ENCODE measurements around the gene CAMTA1. TPM values are rescaled to one million over a fixed set of nuclear protein-coding genes. Genes with fewer than 3 reads are reported as not detected.

CAMTA1 gene
- total RNA-seq, 1 experiment from 2014 or later = 50.3 TPM

DNA sequence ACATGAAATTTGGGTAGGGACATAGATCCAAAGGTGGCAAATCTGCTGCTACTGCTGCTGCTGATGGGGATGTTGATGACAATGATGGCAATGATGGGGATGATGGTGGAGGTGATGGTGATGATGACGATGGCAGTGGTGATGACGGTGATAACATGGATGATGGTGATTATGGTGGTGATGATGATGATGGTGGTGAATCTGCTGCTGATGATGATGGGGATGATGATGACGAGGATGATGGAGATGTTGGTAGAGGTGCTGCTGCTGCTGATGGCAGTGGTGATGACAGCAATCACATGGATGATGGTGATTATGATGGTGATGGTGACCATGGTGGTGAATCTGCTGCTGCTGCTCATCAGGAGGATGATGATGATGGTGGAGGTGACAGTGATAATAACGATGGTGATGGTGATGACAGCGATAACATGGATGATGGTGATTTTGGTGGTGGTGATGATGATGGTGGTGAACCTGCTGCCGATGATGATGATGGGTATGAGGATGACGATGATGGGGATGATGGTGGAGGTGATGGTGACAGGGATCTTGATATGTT lies 644.9 kb downstream of the CAMTA1 start:
- Mint-ChIP-seq H3K9me3 (ENCODE audit: low read depth, unreplicated experiment) (no peaks in the 10 kb centered on the region), H3K27me3 (ENCODE audit: unreplicated experiment) (peaks cover 12% of the 10 kb centered on the region), H3K4me1 (ENCODE audit: low read depth, unreplicated experiment) (no peaks in the 10 kb centered on the region), H3K36me3 (ENCODE audit: insufficient read depth, unreplicated experiment) (no peaks in the 10 kb centered on the region), H3K27ac (ENCODE audit: unreplicated experiment) (no peak overlapping the region), H3K4me3 (ENCODE audit: low read depth, unreplicated experiment) (no peak overlapping the region)
- no TSS peak for BruUV-seq (replicated peaks)
- DNase-seq = no peak
- intact Hi-C loops (cut with micrococcal nuclease; ENCODE audit: unreplicated experiment) = no loop called here
- CTCF ChIA-PET = no interaction called here
- TF ChIP-seq, protein P1, sequence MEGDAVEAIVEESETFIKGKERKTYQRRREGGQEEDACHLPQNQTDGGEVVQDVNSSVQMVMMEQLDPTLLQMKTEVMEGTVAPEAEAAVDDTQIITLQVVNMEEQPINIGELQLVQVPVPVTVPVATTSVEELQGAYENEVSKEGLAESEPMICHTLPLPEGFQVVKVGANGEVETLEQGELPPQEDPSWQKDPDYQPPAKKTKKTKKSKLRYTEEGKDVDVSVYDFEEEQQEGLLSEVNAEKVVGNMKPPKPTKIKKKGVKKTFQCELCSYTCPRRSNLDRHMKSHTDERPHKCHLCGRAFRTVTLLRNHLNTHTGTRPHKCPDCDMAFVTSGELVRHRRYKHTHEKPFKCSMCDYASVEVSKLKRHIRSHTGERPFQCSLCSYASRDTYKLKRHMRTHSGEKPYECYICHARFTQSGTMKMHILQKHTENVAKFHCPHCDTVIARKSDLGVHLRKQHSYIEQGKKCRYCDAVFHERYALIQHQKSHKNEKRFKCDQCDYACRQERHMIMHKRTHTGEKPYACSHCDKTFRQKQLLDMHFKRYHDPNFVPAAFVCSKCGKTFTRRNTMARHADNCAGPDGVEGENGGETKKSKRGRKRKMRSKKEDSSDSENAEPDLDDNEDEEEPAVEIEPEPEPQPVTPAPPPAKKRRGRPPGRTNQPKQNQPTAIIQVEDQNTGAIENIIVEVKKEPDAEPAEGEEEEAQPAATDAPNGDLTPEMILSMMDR (IDR thresholded peaks at IDR 0.05; ENCODE audit: unreplicated experiment) = no peak

DNA sequence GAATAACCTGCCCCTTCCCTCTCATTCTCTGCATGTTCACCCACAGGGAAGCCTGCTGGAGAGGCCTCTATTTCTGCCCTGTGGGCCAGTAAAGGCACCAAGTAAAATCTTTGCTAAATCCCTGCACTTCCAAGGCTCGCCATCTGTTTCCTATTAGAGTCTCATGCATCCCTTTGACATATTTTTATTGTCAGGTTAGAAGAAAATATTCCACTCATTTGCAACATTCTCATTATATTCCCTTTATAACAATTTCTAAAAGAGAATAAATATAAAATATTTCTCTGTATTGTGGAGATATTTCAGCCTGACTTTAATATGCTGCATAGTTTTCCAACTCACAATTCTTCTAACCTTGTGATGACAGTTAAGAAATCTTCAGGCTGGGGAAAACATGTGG lies 645.4 kb downstream of the CAMTA1 start:
- intact Hi-C loops (cut with micrococcal nuclease; ENCODE audit: unreplicated experiment) = no loop called here
- Mint-ChIP-seq H3K27me3 (ENCODE audit: unreplicated experiment) (peaks cover 10% of the 10 kb centered on the region), H3K9me3 (ENCODE audit: low read depth, unreplicated experiment) (no peaks in the 10 kb centered on the region), H3K4me1 (ENCODE audit: low read depth, unreplicated experiment) (no peaks in the 10 kb centered on the region), H3K27ac (ENCODE audit: unreplicated experiment) (no peak overlapping the region), H3K36me3 (ENCODE audit: insufficient read depth, unreplicated experiment) (no peaks in the 10 kb centered on the region), H3K4me3 (ENCODE audit: low read depth, unreplicated experiment) (no peak overlapping the region)
- no TSS peak for BruUV-seq (replicated peaks)
- CTCF ChIA-PET = no interaction called here
- TF ChIP-seq, protein P1 (IDR thresholded peaks at IDR 0.05; ENCODE audit: unreplicated experiment) = no peak
- DNase-seq = no peak

DNA sequence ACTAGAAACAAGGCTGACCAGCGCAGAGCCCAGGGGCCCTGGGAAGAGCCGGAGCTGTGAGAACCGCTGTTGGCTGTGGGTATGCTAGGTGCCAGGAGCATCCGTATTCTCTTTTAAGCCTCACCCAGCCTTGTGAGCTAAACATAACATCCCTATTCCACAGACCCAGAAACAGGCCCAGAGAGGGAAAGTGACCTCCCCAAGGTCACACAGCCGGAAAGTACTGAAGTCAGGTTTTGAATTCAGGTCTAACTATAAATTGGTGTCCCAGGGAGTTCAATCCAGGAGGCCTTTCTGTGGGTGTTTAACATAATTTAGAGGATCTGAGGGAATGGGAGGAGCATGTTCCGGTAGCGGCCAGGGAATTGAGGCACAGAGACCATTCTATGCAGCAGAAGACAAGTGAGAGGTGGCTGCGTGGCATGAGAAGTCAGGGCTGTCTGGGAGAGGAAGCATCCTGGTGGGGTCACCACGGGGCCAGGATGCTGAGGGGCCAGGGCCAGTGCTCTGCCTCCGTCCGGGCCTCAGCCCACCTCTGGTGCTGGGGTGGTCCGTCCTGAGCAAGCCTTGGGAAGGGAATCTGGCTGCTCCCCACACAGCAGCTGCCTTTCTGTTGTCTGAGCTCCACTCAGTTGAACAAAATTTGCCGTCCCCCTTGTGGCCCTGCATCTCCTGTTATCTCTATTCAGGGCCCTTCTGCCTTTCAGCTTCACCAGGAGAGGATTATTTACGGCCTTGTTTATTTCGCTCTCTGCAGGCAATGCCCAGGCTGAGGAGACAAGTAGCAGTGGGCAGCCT lies 647.0 kb downstream of the CAMTA1 start:
- TF ChIP-seq, protein P1 (IDR thresholded peaks at IDR 0.05; ENCODE audit: unreplicated experiment) = no peak
- no peak overlapping the region for H3K27ac Mint-ChIP-seq (ENCODE audit: unreplicated experiment)
- no peaks in the 10 kb centered on the region for H3K36me3 Mint-ChIP-seq (ENCODE audit: insufficient read depth, unreplicated experiment)
- no peaks in the 10 kb centered on the region for H3K27me3 Mint-ChIP-seq (ENCODE audit: unreplicated experiment)
- no peak overlapping the region for H3K4me3 Mint-ChIP-seq (ENCODE audit: low read depth, unreplicated experiment)
- no TSS peak for BruUV-seq (replicated peaks)
- H3K9me3 Mint-ChIP-seq (ENCODE audit: low read depth, unreplicated experiment) = no peaks in the 10 kb centered on the region
- no peak for DNase-seq
- no peaks in the 10 kb centered on the region for H3K4me1 Mint-ChIP-seq (ENCODE audit: low read depth, unreplicated experiment)
- intact Hi-C loops (cut with micrococcal nuclease; ENCODE audit: unreplicated experiment) = no loop called here
- CTCF ChIA-PET = interaction anchor here (0.6 kb wide), 1 partner anchor 906 kb away, joined by 4 read pairs; no protein-coding TSS in a partner anchor

DNA sequence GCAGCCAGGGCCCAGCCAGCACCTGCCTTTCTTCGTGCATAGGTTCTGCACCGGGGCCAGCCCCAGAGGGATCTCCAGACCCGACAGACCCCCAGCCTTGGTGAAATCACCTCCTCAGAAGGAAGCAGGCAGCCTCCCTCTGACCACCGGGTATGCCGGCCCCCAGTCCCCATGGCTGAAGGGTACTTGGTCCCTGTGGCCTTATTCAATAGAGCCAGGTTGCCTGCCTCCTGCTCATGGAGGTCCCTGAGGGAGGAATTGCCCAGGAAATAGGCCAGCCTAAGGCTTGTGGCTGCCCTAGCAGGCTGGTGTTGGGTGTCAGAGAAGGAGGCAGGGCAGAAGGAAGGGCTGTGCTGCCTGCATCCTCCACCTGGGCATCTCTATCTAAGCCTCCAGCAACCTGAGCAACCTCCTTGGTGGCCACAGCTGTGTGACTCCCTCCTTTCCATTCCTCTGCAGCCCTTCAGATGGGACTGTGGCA lies 647.7 kb downstream of the CAMTA1 start:
- BruUV-seq (replicated peaks) = no TSS peak
- H3K4me1 Mint-ChIP-seq (ENCODE audit: low read depth, unreplicated experiment) = no peaks in the 10 kb centered on the region
- H3K27ac Mint-ChIP-seq (ENCODE audit: unreplicated experiment) = no peak overlapping the region
- CTCF ChIA-PET = no interaction called here
- H3K27me3 Mint-ChIP-seq (ENCODE audit: unreplicated experiment) = no peaks in the 10 kb centered on the region
- no peak overlapping the region for H3K4me3 Mint-ChIP-seq (ENCODE audit: low read depth, unreplicated experiment)
- H3K36me3 Mint-ChIP-seq (ENCODE audit: insufficient read depth, unreplicated experiment) = no peaks in the 10 kb centered on the region
- intact Hi-C loops (cut with micrococcal nuclease; ENCODE audit: unreplicated experiment) = no loop called here
- TF ChIP-seq, protein P1 (IDR thresholded peaks at IDR 0.05; ENCODE audit: unreplicated experiment) = no peak
- no peaks in the 10 kb centered on the region for H3K9me3 Mint-ChIP-seq (ENCODE audit: low read depth, unreplicated experiment)
- no peak for DNase-seq
